HG03135 (cell line): Measurements from ENCODE around the gene GRAMD2A.
A peak's percentile ranks its signal among the peaks of the same experiment; 100 is the strongest.

ENCODE experiments used
- ATAC-seq: cut with Tn5 transposase; IDR thresholded peaks from one replicate; pipeline ENCODE4 v1.9.1; 2021; ENCODE audit warnings: mild to moderate bottlenecking, moderate library complexity; ENCODE audit not compliant: unreplicated experiment

The GRAMD2A gene

GRCh38 chr15:72220687-72221086 is 23.1 kb upstream of the GRAMD2A start:
- no peak for ATAC-seq

DNA sequence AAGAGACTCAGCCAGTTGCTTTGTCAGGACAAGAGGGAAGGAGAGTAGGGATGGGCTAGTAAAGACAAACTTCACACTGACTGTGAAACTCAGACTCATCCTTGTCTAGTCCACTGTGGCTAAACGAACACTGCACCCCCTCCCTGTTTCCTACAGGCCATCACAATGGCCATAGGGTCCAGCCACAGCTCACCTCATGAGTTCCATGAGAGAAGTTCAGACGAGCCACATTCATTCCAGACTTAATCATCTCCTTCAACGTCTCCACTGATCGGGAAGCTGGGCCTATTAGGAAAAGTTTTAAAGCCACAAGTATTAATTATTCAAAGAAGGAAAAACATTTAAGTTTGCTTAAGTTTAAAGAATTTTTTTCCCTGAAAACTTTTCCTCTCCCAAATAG is 19.6 kb upstream of the GRAMD2A start:
- no peak for ATAC-seq

- no peak for ATAC-seq
Measured at GRCh38 chr15:72216079-72216478, 18.5 kb upstream of the GRAMD2A start.

DNA sequence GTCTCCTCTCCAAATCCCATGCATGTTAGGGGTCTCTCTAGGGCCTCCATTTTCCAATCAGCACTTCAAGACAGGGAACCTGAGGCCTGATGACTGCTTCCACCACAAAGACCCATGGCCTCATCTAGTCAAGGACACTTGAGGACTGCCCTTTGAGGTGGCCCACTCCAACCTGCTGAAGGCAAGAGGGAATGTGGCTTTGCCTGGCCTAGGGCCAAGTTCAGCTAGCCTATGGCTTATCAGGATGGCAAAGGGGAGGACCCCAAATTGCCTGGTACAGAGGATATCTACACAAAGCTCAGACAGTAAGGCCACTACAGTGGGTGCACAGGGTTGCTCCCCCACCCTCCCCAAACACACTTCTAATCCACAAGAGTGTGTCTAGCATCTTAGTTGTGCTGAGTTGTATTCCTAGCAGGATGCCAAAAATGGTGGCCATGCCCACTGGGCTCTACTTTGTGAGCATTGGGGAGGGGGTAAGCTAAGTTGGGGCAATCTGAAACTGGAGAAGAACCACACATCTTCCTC is 10.0 kb upstream of the GRAMD2A start:
- ATAC-seq: no peak

DNA sequence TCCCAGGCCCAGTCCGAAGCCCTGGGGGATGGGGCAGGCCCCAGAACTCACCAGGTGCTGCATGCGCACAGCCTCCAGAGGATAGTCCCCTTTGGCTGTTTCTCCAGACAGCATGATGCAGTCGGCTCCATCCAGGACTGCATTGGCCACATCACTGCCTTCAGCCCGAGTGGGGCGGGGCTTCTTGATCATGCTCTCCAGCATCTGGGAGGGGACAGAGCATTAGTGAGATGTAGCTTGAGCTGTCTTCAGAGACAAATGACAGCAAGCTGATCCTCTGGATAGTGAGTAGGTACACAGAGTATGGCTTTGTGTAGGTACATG is 9.1 kb upstream of the GRAMD2A start:
- no peak for ATAC-seq

DNA sequence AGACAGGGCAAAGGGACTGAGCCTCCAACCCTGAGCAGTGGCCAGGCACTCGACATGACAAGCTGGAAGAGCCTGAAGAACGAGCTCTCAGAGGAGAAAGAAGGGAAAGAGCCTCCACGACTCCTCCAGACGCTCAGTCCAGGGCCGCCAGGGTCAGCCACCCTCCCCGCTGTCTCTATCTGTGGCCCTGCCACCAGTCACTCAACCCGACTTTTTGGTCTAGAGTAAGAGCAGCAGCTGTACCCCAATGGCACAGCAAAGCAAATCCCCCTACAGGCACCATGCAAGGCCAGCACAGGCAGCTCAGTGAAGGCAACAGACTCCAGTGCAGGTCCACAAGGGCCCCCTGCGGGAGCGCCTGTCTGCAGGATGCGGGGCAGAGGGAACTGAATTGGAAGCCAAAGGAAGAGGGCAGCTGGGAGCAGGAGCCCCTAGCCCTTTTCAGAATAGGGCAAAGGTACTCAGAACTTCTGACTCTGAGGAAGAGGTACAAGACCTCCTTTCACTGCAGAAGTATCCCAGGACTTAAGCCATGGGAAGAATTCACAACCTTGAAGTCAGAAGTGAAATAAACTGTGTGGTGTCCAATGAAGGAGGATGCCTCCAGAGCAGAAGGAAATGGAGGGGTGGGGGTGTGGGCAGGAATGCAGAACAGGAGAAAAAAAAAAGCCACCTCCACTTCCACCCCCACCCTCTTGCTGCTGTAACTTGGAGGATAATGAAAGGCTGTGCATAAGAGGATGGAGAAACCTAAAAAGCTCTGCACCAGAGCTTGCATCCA is 8.5 kb upstream of the GRAMD2A start:
- no peak for ATAC-seq

GRCh38 chr15:72205273-72205672 is 7.7 kb upstream of the GRAMD2A start:
- ATAC-seq: no peak

GRCh38 chr15:72203507-72203837 is 5.9 kb upstream of the GRAMD2A start:
- no peak for ATAC-seq

DNA sequence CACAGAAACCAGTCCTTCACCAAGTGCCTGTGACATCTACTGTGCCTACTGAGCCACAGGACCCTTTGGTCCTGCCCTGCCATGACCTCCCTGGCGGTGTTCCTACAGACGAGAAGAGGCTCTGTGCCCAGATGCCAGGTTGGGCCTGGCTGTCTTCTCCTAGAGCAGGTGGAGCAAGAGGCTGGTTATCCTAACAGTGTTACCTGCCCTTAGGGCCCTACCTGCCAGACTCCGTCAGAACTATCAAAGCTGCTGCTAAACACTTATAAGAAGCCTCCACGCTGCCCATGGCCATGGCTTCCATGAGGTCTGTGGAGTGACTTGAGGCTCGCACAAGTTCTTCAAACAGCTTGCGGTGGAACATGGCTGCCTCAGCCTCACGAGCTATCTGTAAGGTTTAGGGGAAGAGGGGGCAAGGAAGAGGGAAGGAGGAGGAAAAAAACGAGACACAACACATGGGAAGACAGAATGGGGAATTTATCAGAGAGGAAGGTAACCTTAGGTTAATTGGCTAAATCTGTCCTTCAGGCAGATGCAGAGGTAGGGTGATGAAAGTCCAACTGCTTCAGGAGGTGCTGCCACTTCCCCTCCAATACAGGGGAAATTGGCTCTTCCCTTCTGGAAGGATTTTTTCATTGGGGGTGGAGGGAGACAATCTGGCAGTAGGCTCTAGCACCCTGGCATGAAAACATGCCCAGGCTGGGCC is 5.4 kb upstream of the GRAMD2A start:
- ATAC-seq: no peak

DNA sequence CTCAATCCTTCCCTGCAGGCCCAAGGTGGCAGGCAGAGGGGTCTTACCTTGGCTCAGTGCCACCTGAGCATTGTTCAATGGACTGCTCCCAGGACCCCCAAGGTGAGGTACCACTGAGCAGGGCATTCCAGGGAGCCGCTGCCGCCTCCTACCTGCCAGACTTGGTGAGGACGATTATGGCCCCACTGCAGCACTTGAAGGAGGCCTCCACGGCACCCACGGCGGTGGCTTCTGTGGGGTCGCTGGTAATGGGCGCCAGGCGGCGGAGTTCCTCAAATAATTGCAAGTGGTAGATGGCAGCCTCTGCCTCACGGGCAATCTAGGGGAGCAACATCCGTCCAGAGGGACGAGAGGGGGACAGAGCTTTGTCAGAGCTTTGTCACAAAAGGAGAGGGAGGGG is 4.7 kb upstream of the GRAMD2A start:
- no peak for ATAC-seq

DNA sequence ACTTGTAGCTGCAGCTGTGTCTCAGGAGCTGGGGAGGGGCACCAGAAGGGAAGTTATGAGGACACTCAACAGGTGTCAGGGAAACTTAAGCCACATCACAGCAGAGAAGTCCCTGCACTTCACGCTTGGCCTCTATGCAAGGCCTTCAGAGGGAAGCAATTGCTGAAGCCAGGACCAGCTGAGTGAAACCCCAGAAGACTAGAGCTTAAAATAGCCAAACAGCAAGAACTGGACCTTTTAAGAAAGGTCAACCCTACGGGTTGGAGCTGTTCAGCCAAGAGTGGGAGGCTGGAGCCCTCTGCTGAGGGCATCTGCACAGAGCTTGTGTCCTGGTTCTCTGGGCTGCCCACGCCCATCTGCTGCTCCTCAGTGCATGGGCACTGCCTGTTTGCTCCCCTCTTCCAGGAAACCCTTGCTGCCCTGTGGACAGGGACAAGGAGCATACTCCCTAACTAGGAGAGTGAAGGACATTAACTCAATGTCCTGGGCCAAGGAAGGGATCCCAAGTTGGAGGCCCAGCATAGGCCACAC is 3.9 kb upstream of the GRAMD2A start:
- ATAC-seq: no peak

DNA sequence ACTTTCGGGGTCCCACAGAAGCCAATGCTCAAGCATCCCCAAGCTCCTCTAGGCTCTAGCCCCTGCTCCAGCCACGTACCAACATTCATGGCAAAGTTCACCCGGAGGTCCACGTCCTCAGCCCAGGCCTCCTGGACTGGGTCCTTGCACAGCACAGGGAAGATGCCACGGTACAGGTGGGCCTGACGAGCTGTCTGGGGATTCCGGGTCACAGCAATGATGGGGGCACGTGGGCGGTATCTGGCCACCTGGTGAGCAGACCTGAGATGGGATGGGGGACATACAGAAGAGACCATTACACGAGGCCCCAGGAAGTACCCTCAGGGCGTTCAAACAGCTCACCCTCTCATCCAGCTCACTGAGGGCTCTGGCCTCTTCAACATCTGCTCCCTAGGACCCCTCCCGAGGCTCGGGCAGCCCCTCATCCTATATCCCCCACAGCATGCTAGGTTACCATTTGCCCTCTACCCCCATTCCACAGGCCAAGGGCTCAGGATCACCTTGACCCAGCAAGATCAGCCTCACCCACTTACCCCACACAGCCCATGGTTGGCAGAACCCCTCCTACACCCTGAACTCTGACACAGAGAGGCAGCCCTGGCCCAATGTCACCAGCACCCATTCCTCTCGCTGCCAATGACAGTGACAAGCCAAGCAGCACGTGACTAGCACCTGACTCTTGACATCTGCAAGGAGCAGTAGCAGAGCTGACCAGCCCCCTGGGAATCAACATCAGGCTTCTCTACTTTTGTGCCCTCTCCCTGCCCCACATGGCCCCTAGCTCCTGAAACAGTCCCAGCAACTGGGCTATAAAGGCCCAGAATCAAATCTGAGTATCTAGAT is 3.0 kb upstream of the GRAMD2A start:
- ATAC-seq: no peak

DNA sequence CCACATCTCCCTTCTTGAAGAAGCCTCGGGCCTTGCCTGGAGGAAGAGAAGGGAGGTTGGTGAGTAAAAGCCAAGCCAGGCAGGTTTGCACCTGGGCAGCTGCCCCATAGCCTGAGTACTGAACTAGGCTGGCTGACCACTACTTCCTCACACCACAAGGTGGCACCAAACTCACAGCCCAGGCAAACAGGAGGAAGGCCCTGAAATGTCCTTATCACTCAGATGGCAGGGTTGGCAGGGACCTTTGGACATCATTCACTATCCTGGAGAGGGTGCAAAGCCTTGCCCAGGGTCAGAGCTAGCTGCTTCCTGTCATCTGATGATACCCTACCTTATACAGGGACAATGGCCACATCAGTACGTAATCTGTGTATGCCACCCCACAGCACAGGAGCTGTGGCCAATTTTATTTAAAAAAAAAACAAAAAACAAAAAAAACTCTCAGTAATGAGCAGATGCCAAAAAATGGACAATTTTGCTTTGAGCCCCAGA is 2.2 kb upstream of the GRAMD2A start:
- peak; percentile 39 for ATAC-seq

GRCh38 chr15:72199205-72199515 is 1.6 kb upstream of the GRAMD2A start:
- ATAC-seq: no peak

GRCh38 chr15:72198356-72199204 is 993 bp upstream of the GRAMD2A start:
- no peak for ATAC-seq

- ATAC-seq: no peak
Measured at GRCh38 chr15:72197041-72197459, 537 bp downstream of the GRAMD2A start.

- ATAC-seq: no peak
Measured at GRCh38 chr15:72196409-72197040, 1.1 kb downstream of the GRAMD2A start.

DNA sequence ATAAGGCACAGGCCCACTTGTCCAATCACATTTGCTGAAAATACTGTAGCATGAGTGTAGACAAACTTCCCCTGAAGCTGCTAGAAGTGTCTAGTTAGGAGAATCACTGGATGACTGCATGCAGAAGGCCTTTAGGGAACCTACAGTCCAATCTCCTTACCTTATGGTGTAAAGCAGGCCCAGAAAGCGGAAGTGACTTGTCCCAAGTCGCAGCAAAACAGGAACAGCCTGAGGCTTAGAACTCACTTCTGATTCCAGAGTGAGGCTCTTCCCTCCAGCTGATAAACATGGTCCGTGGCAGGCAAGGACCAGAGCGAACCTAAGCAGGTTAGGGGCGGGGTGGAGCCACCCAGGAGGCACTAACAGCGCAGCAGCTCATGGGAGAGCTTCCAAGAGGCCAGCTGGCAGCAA is 2.5 kb downstream of the GRAMD2A start:
- no peak for ATAC-seq

DNA sequence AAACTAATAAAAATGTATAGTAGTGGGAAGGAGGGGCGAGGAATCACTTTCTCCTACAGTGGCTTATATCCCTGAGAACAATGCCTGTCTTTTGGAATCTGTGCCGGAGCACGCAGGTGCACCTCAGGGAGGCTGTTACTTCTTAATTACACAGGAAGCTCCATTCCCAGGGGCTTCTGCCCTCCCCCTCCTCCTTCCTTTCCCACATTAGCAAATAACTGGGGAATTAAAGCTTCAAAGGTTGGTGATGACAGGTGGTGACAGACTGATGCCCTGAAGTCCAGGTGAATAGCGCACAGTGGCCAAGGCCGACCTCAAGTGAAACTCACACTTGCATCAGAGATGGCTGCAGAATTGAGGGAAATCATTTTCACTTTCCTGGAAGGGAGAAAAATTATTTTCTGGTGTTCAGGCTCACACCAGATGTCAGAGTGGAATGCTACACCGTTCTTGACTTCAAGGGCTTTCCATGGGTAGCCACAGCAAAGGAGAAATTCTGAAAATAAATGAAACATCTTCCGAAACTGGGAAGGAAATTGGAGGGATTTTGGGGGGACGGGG is 3.7 kb downstream of the GRAMD2A start:
- ATAC-seq: no peak

DNA sequence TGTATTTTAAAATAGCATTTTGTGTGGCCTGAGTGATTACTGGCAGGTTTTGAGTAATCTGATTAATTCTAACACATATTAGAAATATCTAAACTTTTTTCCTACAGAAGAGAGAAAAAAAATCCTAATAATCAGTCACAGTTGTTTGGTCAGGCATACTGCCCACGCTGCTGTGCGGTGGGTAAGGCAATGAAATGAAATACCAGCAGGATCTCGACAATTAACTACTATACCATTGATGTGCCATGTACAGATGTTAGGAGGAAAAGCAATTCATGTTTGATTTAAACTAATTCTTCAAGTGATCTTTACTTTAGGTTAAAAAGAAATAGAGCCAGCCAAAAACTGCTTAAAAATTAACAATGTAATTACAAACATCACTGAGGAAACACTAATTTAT is 5.2 kb downstream of the GRAMD2A start:
- no peak for ATAC-seq
